Measurements from ENCODE around the gene PHACTR3.

PHACTR3 gene

DNA sequence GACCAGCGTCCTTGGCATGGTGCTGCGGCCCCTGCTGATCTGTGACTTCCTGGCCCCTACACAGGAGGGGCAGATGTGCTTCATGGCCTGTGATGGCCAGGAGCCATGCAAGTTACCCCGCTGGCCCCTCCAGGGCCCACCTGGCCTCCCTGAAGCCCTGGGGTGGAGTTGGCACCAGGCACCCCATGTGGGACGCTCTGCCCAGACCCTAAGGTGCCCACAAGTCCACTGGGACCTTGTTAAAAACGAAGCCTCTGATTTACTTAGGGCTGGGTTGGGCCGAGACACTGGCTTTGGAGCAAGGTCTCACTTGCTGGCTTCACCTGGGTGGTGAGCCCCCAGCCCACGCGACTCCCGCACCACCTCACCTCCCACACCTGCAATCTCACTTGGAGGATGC is 139.0 kb downstream of the PHACTR3 start:
- H2AK5ac ChIP-seq (ENCODE audit: low read length, severe bottlenecking), result no peak overlapping the region
- H2BK5ac ChIP-seq (ENCODE audit: low read depth, low read length, poor library complexity, severe bottlenecking), result no peak overlapping the region
- H4K91ac ChIP-seq (ENCODE audit: low read length), result no peak overlapping the region
- no peak overlapping the region for H2AFZ ChIP-seq (ENCODE audit: low read depth, low read length)
- no peak overlapping the region for H2BK15ac ChIP-seq (ENCODE audit: low read depth, poor library complexity, severe bottlenecking)
- no peak overlapping the region for H3K14ac ChIP-seq (ENCODE audit: low read length in 2 of 2)
- no peak overlapping the region for H3K23ac ChIP-seq (ENCODE audit: low read length in 2 of 2)
- H2BK120ac ChIP-seq (ENCODE audit: low read depth, low read length), result no peak overlapping the region
- H3K18ac ChIP-seq (ENCODE audit: low read depth in 1 of 2, low read length in 2 of 2), result no peak overlapping the region
- 51% methylated on average over 9 of the region's 9 CpGs for WGBS
- H3K9me3 ChIP-seq (ENCODE audit: control insufficient read depth, low read length), result no peaks in the 10 kb centered on the region
- no peak overlapping the region for H3K4me3 ChIP-seq (ENCODE audit: insufficient read depth in 1 of 2, low read depth in 1 of 2, low read length in 2 of 2)
- H2BK12ac ChIP-seq (ENCODE audit: low read length in 2 of 2), result no peak overlapping the region
- H3K79me1 ChIP-seq (replicated peaks; ENCODE audit: low read length, poor library complexity, severe bottlenecking), result no peaks in the 10 kb centered on the region
- H3K4me2 ChIP-seq (ENCODE audit: low read length, poor library complexity, severe bottlenecking), result no peak overlapping the region
- H3K9ac ChIP-seq (ENCODE audit: low read length), result no peak overlapping the region
- no peak overlapping the region for H3K27ac ChIP-seq (ENCODE audit: low read length, poor library complexity, severe bottlenecking)
- peaks cover 0 to 18% of the 10 kb centered on the region in 2 experiments for H3K27me3 ChIP-seq (ENCODE audit: control insufficient read depth in 1 of 2, insufficient read depth in 1 of 2, low read length in 2 of 2)
- H3K36me3 ChIP-seq (ENCODE audit: control insufficient read depth in 1 of 2, insufficient read depth in 2 of 2, low read depth in 1 of 2, low read length in 2 of 2), result no peaks in the 10 kb centered on the region
- H3K4ac ChIP-seq (ENCODE audit: low read depth in 1 of 2, low read length in 2 of 2), result no peak overlapping the region
- no peak overlapping the region for H4K8ac ChIP-seq (ENCODE audit: low read length)
- DNase-seq, result no peak
- no peaks in the 10 kb centered on the region for H3K4me1 ChIP-seq (ENCODE audit: control insufficient read depth, insufficient read depth, low read depth, low read length)

DNA sequence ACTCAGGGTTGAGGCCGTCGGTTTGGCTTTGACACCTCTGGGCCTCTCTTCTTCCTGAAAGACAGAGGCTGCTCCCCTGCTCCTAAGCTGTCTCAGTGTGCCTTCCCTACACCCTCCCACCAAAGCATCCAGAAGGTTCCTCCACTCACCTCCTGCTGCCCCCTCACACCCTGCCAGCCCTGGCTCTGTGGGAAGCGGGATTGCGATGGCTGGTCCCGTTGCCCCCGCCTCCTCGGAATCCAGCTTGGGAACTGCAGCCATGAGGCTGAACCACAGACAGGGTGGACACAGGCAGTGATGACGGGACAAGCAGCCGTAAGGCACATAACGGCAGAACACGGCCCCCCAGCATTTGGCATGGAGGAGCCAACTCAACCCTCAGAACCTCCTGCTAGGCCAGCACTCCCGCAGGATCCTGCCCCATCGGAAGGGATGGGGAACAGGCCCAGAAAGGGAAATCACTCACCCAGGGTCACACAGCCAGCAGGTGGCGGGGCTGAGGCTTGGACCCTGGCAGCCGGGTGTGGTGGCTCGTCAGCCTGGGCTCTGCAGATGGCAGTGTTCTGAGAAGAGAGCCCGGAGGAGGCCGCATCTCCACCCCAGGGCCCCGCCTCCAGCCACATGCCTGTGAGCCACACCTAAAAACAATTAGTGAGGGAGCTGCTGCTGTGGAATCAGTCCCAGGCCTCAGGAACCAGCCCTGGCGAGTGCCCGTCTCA is 139.6 kb downstream of the PHACTR3 start:
- Histone ChIP-seq H3K27ac (ENCODE audit: low read length, poor library complexity, severe bottlenecking) (no peak overlapping the region), H2AK5ac (ENCODE audit: low read length, severe bottlenecking) (no peak overlapping the region), H4K8ac (ENCODE audit: low read length) (no peak overlapping the region), H3K4me1 (ENCODE audit: control insufficient read depth, insufficient read depth, low read depth, low read length) (no peaks in the 10 kb centered on the region), H2AFZ (ENCODE audit: low read depth, low read length) (no peak overlapping the region), H4K91ac (ENCODE audit: low read length) (no peak overlapping the region), H3K36me3 (ENCODE audit: control insufficient read depth in 1 of 2, insufficient read depth in 2 of 2, low read depth in 1 of 2, low read length in 2 of 2) (no peaks in the 10 kb centered on the region), H3K14ac (ENCODE audit: low read length in 2 of 2) (no peak overlapping the region), H3K79me1 (replicated peaks; ENCODE audit: low read length, poor library complexity, severe bottlenecking) (no peaks in the 10 kb centered on the region), H2BK12ac (ENCODE audit: low read length in 2 of 2) (no peak overlapping the region), H2BK15ac (ENCODE audit: low read depth, poor library complexity, severe bottlenecking) (no peak overlapping the region), H2BK5ac (ENCODE audit: low read depth, low read length, poor library complexity, severe bottlenecking) (no peak overlapping the region), H3K9me3 (ENCODE audit: control insufficient read depth, low read length) (no peaks in the 10 kb centered on the region), H3K4me2 (ENCODE audit: low read length, poor library complexity, severe bottlenecking) (no peak overlapping the region), H3K27me3 (ENCODE audit: control insufficient read depth in 1 of 2, insufficient read depth in 1 of 2, low read length in 2 of 2) (peaks cover 0 to 13% of the 10 kb centered on the region in 2 experiments), H3K9ac (ENCODE audit: low read length) (no peak overlapping the region), H2BK120ac (ENCODE audit: low read depth, low read length) (no peak overlapping the region), H3K4me3 (ENCODE audit: insufficient read depth in 1 of 2, low read depth in 1 of 2, low read length in 2 of 2) (no peak overlapping the region), H3K4ac (ENCODE audit: low read depth in 1 of 2, low read length in 2 of 2) (no peak overlapping the region), H3K23ac (ENCODE audit: low read length in 2 of 2) (no peak overlapping the region), H3K18ac (ENCODE audit: low read depth in 1 of 2, low read length in 2 of 2) (no peak overlapping the region)
- WGBS, result 80% methylated on average over 21 of the region's 21 CpGs
- DNase-seq, result no peak

- Histone ChIP-seq H2AK5ac (ENCODE audit: low read length, severe bottlenecking) (no peak overlapping the region), H3K23ac (ENCODE audit: low read length in 2 of 2) (no peak overlapping the region), H3K4ac (ENCODE audit: low read depth in 1 of 2, low read length in 2 of 2) (no peak overlapping the region), H2BK120ac (ENCODE audit: low read depth, low read length) (no peak overlapping the region), H3K36me3 (ENCODE audit: control insufficient read depth in 1 of 2, insufficient read depth in 2 of 2, low read depth in 1 of 2, low read length in 2 of 2) (no peaks in the 10 kb centered on the region), H3K4me2 (ENCODE audit: low read length, poor library complexity, severe bottlenecking) (no peak overlapping the region), H3K4me1 (ENCODE audit: control insufficient read depth, insufficient read depth, low read depth, low read length) (no peaks in the 10 kb centered on the region), H3K79me1 (replicated peaks; ENCODE audit: low read length, poor library complexity, severe bottlenecking) (no peaks in the 10 kb centered on the region), H2BK5ac (ENCODE audit: low read depth, low read length, poor library complexity, severe bottlenecking) (no peak overlapping the region), H3K14ac (ENCODE audit: low read length in 2 of 2) (no peak overlapping the region), H3K18ac (ENCODE audit: low read depth in 1 of 2, low read length in 2 of 2) (no peak overlapping the region), H4K8ac (ENCODE audit: low read length) (no peak overlapping the region), H3K9me3 (ENCODE audit: control insufficient read depth, low read length) (no peaks in the 10 kb centered on the region), H3K27me3 (ENCODE audit: control insufficient read depth in 1 of 2, insufficient read depth in 1 of 2, low read length in 2 of 2) (peaks cover 0 to 11% of the 10 kb centered on the region in 2 experiments), H2BK15ac (ENCODE audit: low read depth, poor library complexity, severe bottlenecking) (no peak overlapping the region), H3K4me3 (ENCODE audit: insufficient read depth in 1 of 2, low read depth in 1 of 2, low read length in 2 of 2) (no peak overlapping the region), H3K27ac (ENCODE audit: low read length, poor library complexity, severe bottlenecking) (no peak overlapping the region), H2BK12ac (ENCODE audit: low read length in 2 of 2) (no peak overlapping the region), H4K91ac (ENCODE audit: low read length) (no peak overlapping the region), H3K9ac (ENCODE audit: low read length) (no peak overlapping the region), H2AFZ (ENCODE audit: low read depth, low read length) (no peak overlapping the region)
- no peak for DNase-seq
- WGBS, result 72% methylated on average over 11 of the region's 11 CpGs
These were observed 140.4 kb downstream of the PHACTR3 start for GRCh38 chr20:59744756-59745155.

- Histone ChIP-seq H3K9ac (ENCODE audit: low read length) (no peak overlapping the region), H3K23ac (ENCODE audit: low read length in 2 of 2) (no peak overlapping the region), H2AFZ (ENCODE audit: low read depth, low read length) (no peak overlapping the region), H3K4me3 (ENCODE audit: insufficient read depth in 1 of 2, low read depth in 1 of 2, low read length in 2 of 2) (no peak overlapping the region), H3K4me2 (ENCODE audit: low read length, poor library complexity, severe bottlenecking) (no peak overlapping the region), H2BK15ac (ENCODE audit: low read depth, poor library complexity, severe bottlenecking) (no peak overlapping the region), H3K27ac (ENCODE audit: low read length, poor library complexity, severe bottlenecking) (no peak overlapping the region), H3K9me3 (ENCODE audit: control insufficient read depth, low read length) (no peaks in the 10 kb centered on the region), H2BK5ac (ENCODE audit: low read depth, low read length, poor library complexity, severe bottlenecking) (no peak overlapping the region), H3K4me1 (ENCODE audit: control insufficient read depth, insufficient read depth, low read depth, low read length) (no peaks in the 10 kb centered on the region), H2BK120ac (ENCODE audit: low read depth, low read length) (no peak overlapping the region), H3K27me3 (ENCODE audit: control insufficient read depth in 1 of 2, insufficient read depth in 1 of 2, low read length in 2 of 2) (peaks cover 0 to 13% of the 10 kb centered on the region in 2 experiments), H3K18ac (ENCODE audit: low read depth in 1 of 2, low read length in 2 of 2) (no peak overlapping the region), H2AK5ac (ENCODE audit: low read length, severe bottlenecking) (no peak overlapping the region), H4K8ac (ENCODE audit: low read length) (no peak overlapping the region), H3K79me1 (replicated peaks; ENCODE audit: low read length, poor library complexity, severe bottlenecking) (no peaks in the 10 kb centered on the region), H3K14ac (ENCODE audit: low read length in 2 of 2) (no peak overlapping the region), H3K36me3 (ENCODE audit: control insufficient read depth in 1 of 2, insufficient read depth in 2 of 2, low read depth in 1 of 2, low read length in 2 of 2) (no peaks in the 10 kb centered on the region), H2BK12ac (ENCODE audit: low read length in 2 of 2) (no peak overlapping the region), H3K4ac (ENCODE audit: low read depth in 1 of 2, low read length in 2 of 2) (no peak overlapping the region), H4K91ac (ENCODE audit: low read length) (no peak overlapping the region)
- WGBS, result 72% methylated on average over 9 of the region's 9 CpGs
- DNase-seq, result no peak
These were observed 140.9 kb downstream of the PHACTR3 start for GRCh38 chr20:59745201-59745600.
